ENCODE data around the gene TRIM36.

- no peak for TF ChIP-seq POLR2A (IDR thresholded peaks at IDR 0.05; ENCODE audit: low read depth, low read length)
- no peak for TF ChIP-seq POLR2AphosphoS5 (IDR thresholded peaks at IDR 0.05; ENCODE audit: low read depth, low read length)
Measured at GRCh38 chr5:115186794-115187193, 17.1 kb upstream of the TRIM36 start.
